NCI-H748 treated with DMSO at 0.1 percent for 48 hours (cell line): ENCODE data around the gene ZBTB40.
A peak's percentile ranks its signal among the peaks of the same experiment; 100 is the strongest.

Experiments
- DNase-seq: peaks from one replicate; lab custom pipeline; 2025; lab: John Stamatoyannopoulos, UW

ZBTB40 gene

GRCh38 chr1:22434717-22435116 lies 16.9 kb upstream of the ZBTB40 start:
- no peak for DNase-seq

GRCh38 chr1:22436948-22437347 lies 14.7 kb upstream of the ZBTB40 start:
- no peak for DNase-seq

GRCh38 chr1:22437573-22437972 lies 14.1 kb upstream of the ZBTB40 start:
- DNase-seq: no peak

GRCh38 chr1:22440582-22440981 lies 11.1 kb upstream of the ZBTB40 start:
- no peak for DNase-seq

GRCh38 chr1:22442212-22442894 lies 9.3 kb upstream of the ZBTB40 start:
- DNase-seq: no peak

GRCh38 chr1:22443332-22443731 lies 8.3 kb upstream of the ZBTB40 start:
- DNase-seq: no peak

- no peak for DNase-seq
Measured at GRCh38 chr1:22444856-22445255, 6.8 kb upstream of the ZBTB40 start.

GRCh38 chr1:22447621-22448111 lies 4.0 kb upstream of the ZBTB40 start:
- no peak for DNase-seq

GRCh38 chr1:22449636-22450035 lies 2.0 kb upstream of the ZBTB40 start:
- no peak for DNase-seq

- DNase-seq: peak; percentile 73
Measured at GRCh38 chr1:22450351-22451021, 1.2 kb upstream of the ZBTB40 start.

- DNase-seq: no peak
Measured at GRCh38 chr1:22452481-22452957, 868 bp downstream of the ZBTB40 start.

GRCh38 chr1:22453181-22453580 lies 1.5 kb downstream of the ZBTB40 start:
- DNase-seq: no peak

GRCh38 chr1:22454476-22455056 lies 2.9 kb downstream of the ZBTB40 start:
- no peak for DNase-seq

- no peak for DNase-seq
Measured at GRCh38 chr1:22457345-22457744, 5.7 kb downstream of the ZBTB40 start.

- no peak for DNase-seq
Measured at GRCh38 chr1:22457836-22458235, 6.2 kb downstream of the ZBTB40 start.

- DNase-seq: no peak
Measured at GRCh38 chr1:22461100-22461499, 9.4 kb downstream of the ZBTB40 start.

GRCh38 chr1:22461678-22462527 lies 10.3 kb downstream of the ZBTB40 start:
- no peak for DNase-seq

- DNase-seq: no peak
Measured at GRCh38 chr1:22462928-22463327, 11.3 kb downstream of the ZBTB40 start.

- no peak for DNase-seq
Measured at GRCh38 chr1:22465015-22465565, 13.4 kb downstream of the ZBTB40 start.

- DNase-seq: no peak
Measured at GRCh38 chr1:22465671-22466070, 14.0 kb downstream of the ZBTB40 start.

- DNase-seq: no peak
Measured at GRCh38 chr1:22470227-22470626, 18.6 kb downstream of the ZBTB40 start.

- DNase-seq: no peak
Measured at GRCh38 chr1:22471078-22471477, 19.4 kb downstream of the ZBTB40 start.
